Activated CD4-positive, alpha-beta T cell treated with anti-CD3 and anti-CD28 coated beads for 1 hour (primary cell): Measurements from ENCODE around the gene SERTAD2.

Experiments
- DNase-seq: peaks from one replicate; pipeline ENCODE4 v3.0.0-alpha.2; 2020

SERTAD2 gene

DNA sequence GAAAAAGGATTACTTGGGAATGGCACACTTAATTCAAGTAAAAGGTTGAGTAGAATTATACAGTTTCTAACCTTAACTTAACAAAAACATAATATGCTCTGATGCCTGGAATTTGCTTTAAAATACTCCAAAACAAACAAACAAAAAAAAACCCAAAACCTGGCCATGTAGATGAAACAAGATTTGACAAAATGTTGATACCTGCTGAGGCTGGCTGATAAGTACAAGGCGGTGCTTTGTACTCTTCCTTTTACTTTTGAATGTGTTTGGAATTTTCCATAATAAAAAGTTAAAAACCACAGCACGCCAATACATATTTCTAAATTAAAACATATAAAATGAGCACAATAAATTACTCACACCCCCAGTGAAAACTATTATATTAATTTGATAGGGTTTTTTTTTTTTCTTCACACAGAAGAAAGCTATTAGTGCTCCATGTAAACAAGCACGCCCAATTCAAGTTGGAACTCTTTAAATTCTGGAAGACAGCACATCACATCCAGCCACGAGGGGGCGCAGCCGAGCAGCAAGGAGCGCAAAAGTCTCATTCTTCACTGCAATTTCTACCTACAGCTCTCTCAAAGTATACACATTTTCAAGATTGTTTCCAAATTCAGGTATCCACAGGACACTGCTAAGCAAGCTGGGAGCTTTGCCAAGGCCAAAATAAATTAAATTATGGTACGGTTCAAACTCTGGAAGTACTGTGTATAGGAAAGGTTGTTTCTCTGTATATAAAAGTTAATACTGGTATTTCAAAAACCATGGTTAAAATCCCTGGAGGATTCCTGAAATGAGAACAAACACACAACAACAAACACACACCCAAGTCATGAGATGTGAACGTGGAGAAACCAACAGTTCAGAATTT is 7.5 kb downstream of the SERTAD2 start:
- DNase-seq, result peak; percentile 77

- no peak for DNase-seq
Observed at GRCh38 chr2:64644458-64645382, 9.0 kb downstream of the SERTAD2 start.

DNA sequence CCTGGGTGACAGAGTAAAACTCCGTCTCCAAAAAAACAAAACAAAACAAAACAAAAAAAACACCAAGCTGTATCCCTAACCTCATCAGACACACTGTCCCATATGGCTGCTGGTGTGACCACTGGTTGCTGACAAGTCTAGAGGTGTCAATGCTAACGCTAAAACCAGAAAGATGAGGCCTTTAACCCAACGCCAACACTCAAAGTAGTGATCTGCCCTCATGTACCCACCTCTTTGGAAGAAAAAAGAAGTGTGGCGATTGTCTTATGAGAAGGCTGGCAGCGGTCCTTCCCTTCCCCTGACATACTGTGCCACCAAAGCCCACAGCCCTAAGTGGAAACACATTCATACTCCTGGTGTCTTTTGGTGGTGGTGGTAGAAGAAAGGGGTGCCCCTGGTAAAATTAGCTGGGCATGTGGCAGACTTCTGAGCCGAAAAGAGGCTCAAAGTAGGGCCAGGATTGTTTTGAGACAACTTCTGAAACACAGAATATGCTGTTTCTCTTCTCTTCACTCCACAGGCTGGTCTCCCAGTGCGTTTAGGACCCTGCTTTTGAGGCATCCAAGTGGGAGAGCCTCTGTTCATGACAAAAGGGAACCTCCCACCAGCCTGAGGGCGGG is 9.8 kb downstream of the SERTAD2 start:
- no peak for DNase-seq

GRCh38 chr2:64641599-64641998 is 12.1 kb downstream of the SERTAD2 start:
- DNase-seq, result no peak

DNA sequence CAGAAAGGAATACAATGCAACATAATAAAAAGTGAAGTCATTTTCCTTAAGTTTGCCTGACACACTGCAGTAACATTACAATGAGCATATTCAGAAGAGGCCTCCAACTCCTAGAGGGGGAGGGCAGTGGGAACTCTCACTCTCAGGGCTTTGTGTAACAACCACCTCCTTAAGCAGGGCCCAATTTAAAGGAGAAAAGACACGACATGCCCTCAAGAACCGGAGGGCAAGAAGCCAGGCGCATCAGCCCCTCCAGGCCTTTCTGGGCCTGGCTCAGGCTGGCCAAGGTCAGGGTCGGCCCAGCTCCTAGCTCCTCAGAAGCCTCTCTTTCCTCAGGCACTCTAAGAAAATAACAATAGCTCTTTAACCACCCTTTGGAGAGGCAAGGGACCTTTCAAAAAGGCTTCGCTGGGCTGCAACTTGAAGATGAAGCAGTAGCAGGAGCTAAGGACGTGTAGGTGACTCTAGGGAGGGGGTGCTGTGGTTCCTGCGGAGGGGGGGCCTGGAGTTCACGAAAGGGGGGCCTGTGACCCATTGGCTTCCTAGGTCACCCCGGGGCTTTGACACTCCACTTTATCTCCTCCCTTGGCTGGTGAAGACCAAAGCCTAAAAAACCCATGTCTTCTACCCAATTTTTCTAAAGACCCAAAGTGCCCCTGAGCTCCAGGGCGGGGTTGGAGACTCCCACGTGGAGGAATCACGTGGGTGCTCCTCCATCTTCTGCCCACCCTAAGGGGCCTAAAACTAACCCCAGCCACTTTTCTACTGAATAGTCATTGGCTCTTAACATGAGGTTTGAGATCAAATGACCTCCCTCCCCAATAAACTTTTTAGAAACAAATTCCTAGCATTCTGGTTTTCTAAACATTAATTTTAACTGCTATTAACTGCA is 13.3 kb downstream of the SERTAD2 start:
- no peak for DNase-seq

DNA sequence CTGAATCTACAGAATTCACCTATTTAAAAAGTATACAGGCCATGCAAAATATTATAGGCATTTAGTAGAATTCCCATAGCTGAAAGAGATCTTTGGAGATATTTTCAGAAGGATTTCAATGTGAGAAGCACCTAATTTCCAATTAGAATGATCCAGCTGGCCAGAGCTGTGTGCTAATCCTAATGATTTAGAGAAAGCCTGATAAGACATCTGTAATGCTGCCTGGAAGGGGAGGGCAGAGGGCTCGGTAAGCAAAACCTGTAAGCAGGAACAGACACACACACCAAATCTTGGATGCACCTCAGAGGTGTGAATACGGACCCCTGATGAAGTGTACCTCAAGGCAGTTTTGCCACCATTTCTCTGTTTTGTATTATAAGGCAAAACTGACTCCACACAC is 14.0 kb downstream of the SERTAD2 start:
- no peak for DNase-seq

- DNase-seq, result no peak
Observed at GRCh38 chr2:64638502-64639120, 15.1 kb downstream of the SERTAD2 start.

GRCh38 chr2:64637931-64638330 is 15.8 kb downstream of the SERTAD2 start:
- no peak for DNase-seq

- no peak for DNase-seq
Observed at GRCh38 chr2:64637000-64637635, 16.6 kb downstream of the SERTAD2 start.

GRCh38 chr2:64635976-64636911 is 17.5 kb downstream of the SERTAD2 start:
- DNase-seq, result no peak

- DNase-seq, result no peak
Observed at GRCh38 chr2:64634345-64635267, 19.1 kb downstream of the SERTAD2 start.

DNA sequence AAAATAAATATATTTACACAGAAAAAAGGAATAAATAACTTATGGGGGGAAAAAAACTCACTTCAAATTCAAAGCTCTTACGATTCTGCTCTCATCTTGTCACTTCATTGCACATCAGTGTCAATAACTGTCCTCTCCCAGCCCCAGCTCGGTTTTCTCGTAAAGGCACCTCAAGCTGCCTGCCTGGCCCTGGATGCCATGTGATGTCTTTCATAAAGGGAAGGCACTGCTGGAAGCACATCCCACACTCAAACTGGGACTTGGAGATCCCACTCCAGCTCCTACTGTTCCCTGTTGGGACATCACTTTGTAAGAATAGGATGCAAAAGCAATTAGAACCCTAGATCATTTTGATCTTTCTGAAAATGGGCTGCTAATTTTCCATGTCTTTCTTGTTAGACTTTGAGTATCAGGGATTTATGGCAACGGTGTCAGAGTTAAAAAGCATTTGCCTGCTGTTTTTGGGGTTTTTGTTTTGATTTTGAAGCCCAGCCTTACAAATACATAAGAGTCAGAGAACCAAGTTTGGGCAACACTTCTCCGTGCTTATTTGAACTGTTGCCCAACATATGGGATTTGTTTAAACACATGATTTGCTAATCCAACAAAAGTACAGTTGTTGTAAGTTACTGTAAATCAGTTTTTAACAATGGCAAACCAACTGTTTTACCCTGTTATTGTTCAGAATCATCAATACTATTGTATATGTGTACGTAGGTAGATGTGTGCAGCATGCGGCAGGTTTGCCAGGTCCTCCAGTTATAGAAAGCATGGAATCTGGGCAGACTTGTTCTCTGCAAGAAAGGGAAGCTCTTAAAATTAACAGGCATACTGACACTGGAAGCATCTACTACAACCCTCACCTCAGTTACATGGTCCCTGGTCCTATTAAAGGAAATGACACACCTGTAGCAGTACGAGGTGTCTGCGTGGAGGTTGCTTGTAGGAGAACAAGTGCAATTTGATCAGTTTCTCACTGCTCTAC is 20.6 kb downstream of the SERTAD2 start:
- DNase-seq, result no peak

- DNase-seq, result no peak
Observed at GRCh38 chr2:64631771-64632170, 21.9 kb downstream of the SERTAD2 start.

- DNase-seq, result no peak
Observed at GRCh38 chr2:64630752-64631151, 23.0 kb downstream of the SERTAD2 start.

DNA sequence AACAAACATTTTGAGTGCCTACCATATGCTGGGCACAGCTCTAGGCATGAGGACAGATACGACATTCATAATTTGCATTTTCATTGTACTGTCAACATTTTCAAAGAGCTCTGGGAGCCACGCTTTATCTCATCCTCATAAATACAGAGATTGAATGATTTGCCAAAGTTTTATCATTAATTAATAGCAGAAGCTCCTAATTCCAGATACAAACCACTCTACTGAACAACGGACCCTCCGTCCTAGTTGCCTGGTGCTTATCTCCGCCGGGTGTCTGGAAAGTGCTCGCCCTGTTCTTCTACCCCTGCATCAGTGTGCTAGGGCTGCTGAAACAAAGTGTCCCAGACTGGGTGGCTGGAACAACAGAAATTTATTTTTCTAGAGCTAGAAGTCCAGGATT is 23.8 kb downstream of the SERTAD2 start:
- no peak for DNase-seq

DNA sequence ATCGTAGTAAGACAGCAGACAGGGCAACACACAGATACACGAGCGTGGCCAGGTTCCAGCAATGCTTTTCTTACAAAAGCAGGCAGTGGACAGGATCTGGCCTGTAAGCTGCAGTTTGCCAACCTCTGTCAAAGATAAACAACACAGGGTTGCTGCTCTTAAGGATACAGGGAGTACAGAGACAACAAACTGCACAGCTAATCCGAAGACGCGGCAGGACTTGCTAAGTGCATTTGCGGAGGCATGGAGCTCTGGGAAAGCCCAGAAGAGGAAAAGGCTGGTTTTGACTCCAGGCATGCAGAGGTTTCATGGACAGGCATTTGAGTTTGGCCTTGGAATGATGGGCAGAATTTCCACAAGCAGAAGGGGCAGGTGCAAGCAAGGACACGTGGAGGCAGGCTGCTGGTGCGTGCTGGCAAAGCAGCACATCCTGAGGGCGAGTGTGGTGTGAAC is 24.4 kb downstream of the SERTAD2 start:
- DNase-seq, result no peak
